ENCODE measurements around the gene IL4I1.

The IL4I1 gene

GRCh38 chr19:49921871-49922795 lies 25.4 kb upstream of the IL4I1 start:
- H3K27me3 ChIP-seq (replicated peaks; ENCODE audit: control insufficient read depth, insufficient read depth, low read length), result no peaks in the 10 kb centered on the region
- H3K4me3 ChIP-seq (replicated peaks; ENCODE audit: low read depth, low read length), result no peak overlapping the region
- H3K36me3 ChIP-seq (ENCODE audit: control insufficient read depth, insufficient read depth, low read length), result peaks cover 37% of the 10 kb centered on the region
- no peak for DNase-seq (ENCODE audit: extremely low read depth, insufficient read length)
- no peak for TF ChIP-seq CTCF (IDR thresholded peaks at IDR 0.05; ENCODE audit: insufficient read depth, low read length, poor library complexity, severe bottlenecking)

GRCh38 chr19:49920624-49921363 lies 24.1 kb upstream of the IL4I1 start:
- H3K36me3 ChIP-seq (ENCODE audit: control insufficient read depth, insufficient read depth, low read length), result peaks cover 36% of the 10 kb centered on the region
- no peaks in the 10 kb centered on the region for H3K27me3 ChIP-seq (replicated peaks; ENCODE audit: control insufficient read depth, insufficient read depth, low read length)
- no peak for DNase-seq (ENCODE audit: extremely low read depth, insufficient read length)
- no peak overlapping the region for H3K4me3 ChIP-seq (replicated peaks; ENCODE audit: low read depth, low read length)
- TF ChIP-seq CTCF (IDR thresholded peaks at IDR 0.05; ENCODE audit: insufficient read depth, low read length, poor library complexity, severe bottlenecking), result no peak

- peaks cover 37% of the 10 kb centered on the region for H3K36me3 ChIP-seq (ENCODE audit: control insufficient read depth, insufficient read depth, low read length)
- H3K27me3 ChIP-seq (replicated peaks; ENCODE audit: control insufficient read depth, insufficient read depth, low read length), result no peaks in the 10 kb centered on the region
- H3K4me3 ChIP-seq (replicated peaks; ENCODE audit: low read depth, low read length), result no peak overlapping the region
- no peak for TF ChIP-seq CTCF (IDR thresholded peaks at IDR 0.05; ENCODE audit: insufficient read depth, low read length, poor library complexity, severe bottlenecking)
- DNase-seq (ENCODE audit: extremely low read depth, insufficient read length), result no peak
Measured at GRCh38 chr19:49918089-49918488, 21.4 kb upstream of the IL4I1 start.

GRCh38 chr19:49916839-49917733 lies 20.4 kb upstream of the IL4I1 start:
- no peaks in the 10 kb centered on the region for H3K27me3 ChIP-seq (replicated peaks; ENCODE audit: control insufficient read depth, insufficient read depth, low read length)
- peak; percentile 59 for TF ChIP-seq CTCF (IDR thresholded peaks at IDR 0.05; ENCODE audit: insufficient read depth, low read length, poor library complexity, severe bottlenecking)
- no peak overlapping the region for H3K4me3 ChIP-seq (replicated peaks; ENCODE audit: low read depth, low read length)
- peaks cover 35% of the 10 kb centered on the region for H3K36me3 ChIP-seq (ENCODE audit: control insufficient read depth, insufficient read depth, low read length)
- DNase-seq (ENCODE audit: extremely low read depth, insufficient read length), result no peak

GRCh38 chr19:49915271-49915670 lies 18.6 kb upstream of the IL4I1 start:
- no peak for DNase-seq (ENCODE audit: extremely low read depth, insufficient read length)
- TF ChIP-seq CTCF (IDR thresholded peaks at IDR 0.05; ENCODE audit: insufficient read depth, low read length, poor library complexity, severe bottlenecking), result no peak
- H3K36me3 ChIP-seq (ENCODE audit: control insufficient read depth, insufficient read depth, low read length), result peaks cover 29% of the 10 kb centered on the region

More at GRCh38 chr19:49915271-49915670, 18.6 kb upstream of the IL4I1 start:
- no peak overlapping the region for H3K4me3 ChIP-seq (replicated peaks; ENCODE audit: low read depth, low read length)
- H3K27me3 ChIP-seq (replicated peaks; ENCODE audit: control insufficient read depth, insufficient read depth, low read length), result no peaks in the 10 kb centered on the region

Measured in GM06990 (cell line).